ENCODE measurements around the gene LMBR1L. TPM values are rescaled to one million over a fixed set of nuclear protein-coding genes. Genes with fewer than 3 reads are reported as not detected.
A peak's percentile ranks its signal among the peaks of the same experiment; 100 is the strongest.

LMBR1L gene
- total and polyA plus RNA-seq, 8 donors: 12.9 to 76.5 (median 22.7) TPM

DNA sequence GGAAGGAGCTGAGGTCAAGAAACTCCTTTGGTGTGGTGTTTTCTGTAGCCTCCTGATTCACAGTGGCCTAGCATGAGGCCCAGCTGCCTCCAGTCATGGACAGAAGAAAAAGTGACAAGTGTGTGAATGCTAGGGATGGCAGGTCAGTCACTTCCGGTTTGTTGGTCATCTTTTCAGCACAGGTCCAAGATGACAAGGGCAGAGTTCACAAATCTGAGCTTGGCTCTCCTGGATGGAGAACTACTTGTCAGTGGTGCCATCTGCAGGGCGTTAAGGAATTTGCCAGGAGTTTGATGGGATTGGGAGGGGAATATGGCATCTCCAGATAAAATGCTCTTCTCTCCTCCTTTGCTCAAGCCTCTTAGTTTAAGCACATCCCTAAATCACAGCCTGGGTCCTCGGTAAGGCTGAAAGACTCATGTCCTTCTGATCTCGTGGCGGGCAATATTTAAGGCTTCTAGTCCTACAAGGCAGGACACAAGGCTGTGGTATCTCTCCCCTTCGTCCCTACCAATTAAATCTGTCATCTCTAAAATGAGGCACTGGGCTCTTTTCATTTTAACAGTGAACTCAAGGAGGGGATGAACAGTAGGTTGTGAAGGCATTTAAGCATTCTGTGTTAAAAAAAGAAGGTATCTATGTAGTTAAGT is 10.5 kb upstream of the LMBR1L start:
- Histone ChIP-seq H3K36me3 (no peaks in the 10 kb centered on the region), H3K4me1 (no peaks in the 10 kb centered on the region), H3K4me3 (no peak overlapping the region), H3K27ac (no peak overlapping the region), H3K27me3 (no peaks in the 10 kb centered on the region), H3K9me3 (no peaks in the 10 kb centered on the region)
- intact Hi-C loops (cut with DNase I): loop anchor here in 1 of 3 donors (10.0 kb wide), 1 partner anchor 114 kb away; no protein-coding TSS in a partner anchor
- ATAC-seq: peak; percentile 71 to 93 (median 90)
- DNase-seq: peak in 2 of 6 donors; percentile 24 to 36
- TF ChIP-seq, protein P1, sequence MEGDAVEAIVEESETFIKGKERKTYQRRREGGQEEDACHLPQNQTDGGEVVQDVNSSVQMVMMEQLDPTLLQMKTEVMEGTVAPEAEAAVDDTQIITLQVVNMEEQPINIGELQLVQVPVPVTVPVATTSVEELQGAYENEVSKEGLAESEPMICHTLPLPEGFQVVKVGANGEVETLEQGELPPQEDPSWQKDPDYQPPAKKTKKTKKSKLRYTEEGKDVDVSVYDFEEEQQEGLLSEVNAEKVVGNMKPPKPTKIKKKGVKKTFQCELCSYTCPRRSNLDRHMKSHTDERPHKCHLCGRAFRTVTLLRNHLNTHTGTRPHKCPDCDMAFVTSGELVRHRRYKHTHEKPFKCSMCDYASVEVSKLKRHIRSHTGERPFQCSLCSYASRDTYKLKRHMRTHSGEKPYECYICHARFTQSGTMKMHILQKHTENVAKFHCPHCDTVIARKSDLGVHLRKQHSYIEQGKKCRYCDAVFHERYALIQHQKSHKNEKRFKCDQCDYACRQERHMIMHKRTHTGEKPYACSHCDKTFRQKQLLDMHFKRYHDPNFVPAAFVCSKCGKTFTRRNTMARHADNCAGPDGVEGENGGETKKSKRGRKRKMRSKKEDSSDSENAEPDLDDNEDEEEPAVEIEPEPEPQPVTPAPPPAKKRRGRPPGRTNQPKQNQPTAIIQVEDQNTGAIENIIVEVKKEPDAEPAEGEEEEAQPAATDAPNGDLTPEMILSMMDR (IDR thresholded peaks at IDR 0.05): peak in 3 of 4 donors; percentile 14 to 35 (median 29)
- 16 to 25% methylated on average over 6 of the region's 6 CpGs for WGBS, 2 donors
- FAIRE-seq: no peak

DNA sequence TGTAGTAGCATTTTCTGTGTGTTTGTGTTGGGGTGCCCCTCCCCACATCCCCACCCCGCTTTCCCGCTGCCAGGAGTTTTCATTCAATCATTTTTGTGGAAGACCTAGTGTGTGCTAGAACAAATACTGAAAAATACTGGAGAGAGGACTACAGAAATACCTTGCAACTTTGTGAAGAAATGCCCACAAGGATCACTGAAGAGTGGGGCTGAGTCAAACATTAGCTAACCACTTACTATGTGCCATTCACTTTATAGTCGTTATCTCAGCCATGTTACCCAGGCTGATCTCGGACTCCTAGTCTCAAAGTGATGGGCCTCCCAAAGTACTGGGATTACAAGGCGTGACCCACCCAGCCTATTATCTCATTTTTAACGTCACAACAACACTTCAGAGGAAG is 559 bp upstream of the LMBR1L start:
- Histone ChIP-seq H3K27ac (peak overlapping the region; percentile 83 to 96 (median 90)), H3K9me3 (no peaks in the 10 kb centered on the region), H3K4me1 (peaks cover 8 to 16% (median 11%) of the 10 kb centered on the region in 3 donors), H3K4me3 (peak overlapping the region in 3 of 4 donors; percentile 84 to 95 (median 88)), H3K27me3 (no peaks in the 10 kb centered on the region), H3K36me3 (no peaks in the 10 kb centered on the region)
- DNase-seq (no peak), FAIRE-seq (no peak), ATAC-seq (no peak)
- intact Hi-C loops (cut with DNase I): no loop called here
- TF ChIP-seq, protein P1 (IDR thresholded peaks at IDR 0.05): no peak
- WGBS, 2 donors: 34 to 36% methylated on average over 6 of the region's 6 CpGs

DNA sequence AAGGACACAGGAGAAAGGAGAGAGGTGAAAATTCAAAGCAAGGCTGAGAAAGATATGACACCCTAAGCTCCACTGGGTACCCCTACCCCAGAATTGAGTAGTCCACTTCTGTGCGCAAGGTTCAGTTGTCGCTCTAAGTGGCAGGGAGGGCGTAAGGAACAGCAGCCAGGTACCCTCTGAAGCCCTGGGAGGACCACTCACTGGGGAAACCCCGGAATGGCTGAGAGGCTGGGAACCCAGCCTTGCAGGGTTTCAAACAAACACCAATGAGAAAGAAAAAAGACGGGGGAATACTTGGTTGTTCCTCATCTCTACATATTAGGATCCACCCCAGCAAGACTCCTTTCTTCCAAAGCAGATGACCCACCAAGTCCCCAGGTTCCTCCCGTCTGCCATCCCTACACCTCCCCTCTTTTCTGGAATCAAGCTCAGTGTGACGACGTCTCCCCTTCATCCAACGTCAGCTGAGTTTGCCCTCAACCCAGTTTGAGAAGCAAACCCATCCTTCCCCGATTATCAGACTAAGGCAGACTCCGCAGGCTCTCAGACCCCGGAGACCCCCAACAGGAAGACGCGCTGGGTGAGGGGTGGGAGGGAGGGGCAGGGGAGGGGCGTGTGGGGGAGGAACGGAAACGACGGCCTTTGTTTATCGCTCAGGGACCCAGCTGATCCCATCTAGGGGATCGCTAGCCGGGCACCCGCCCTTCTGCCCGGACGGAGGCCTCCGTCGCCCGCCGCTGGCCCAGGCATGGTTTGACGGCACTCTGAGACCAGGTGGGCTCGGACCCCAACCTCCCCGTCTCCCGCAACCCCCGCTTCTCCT is 795 bp downstream of the LMBR1L start:
- TF ChIP-seq, protein P1 (IDR thresholded peaks at IDR 0.05): no peak
- peak; percentile 24 to 49 (median 32) for ATAC-seq
- no peaks in the 10 kb centered on the region for H3K9me3 ChIP-seq
- FAIRE-seq: no peak
- peak overlapping the region; percentile 83 to 96 (median 90) for H3K27ac ChIP-seq
- 5 to 7% methylated on average over 31 to 33 of the region's 33 CpGs for WGBS, 2 donors
- H3K4me1 ChIP-seq: peaks cover 8 to 16% (median 11%) of the 10 kb centered on the region in 3 donors
- no peaks in the 10 kb centered on the region for H3K36me3 ChIP-seq
- no peaks in the 10 kb centered on the region for H3K27me3 ChIP-seq
- peak overlapping the region; percentile 82 to 95 (median 86) for H3K4me3 ChIP-seq
- DNase-seq: no peak
- intact Hi-C loops (cut with DNase I): no loop called here

DNA sequence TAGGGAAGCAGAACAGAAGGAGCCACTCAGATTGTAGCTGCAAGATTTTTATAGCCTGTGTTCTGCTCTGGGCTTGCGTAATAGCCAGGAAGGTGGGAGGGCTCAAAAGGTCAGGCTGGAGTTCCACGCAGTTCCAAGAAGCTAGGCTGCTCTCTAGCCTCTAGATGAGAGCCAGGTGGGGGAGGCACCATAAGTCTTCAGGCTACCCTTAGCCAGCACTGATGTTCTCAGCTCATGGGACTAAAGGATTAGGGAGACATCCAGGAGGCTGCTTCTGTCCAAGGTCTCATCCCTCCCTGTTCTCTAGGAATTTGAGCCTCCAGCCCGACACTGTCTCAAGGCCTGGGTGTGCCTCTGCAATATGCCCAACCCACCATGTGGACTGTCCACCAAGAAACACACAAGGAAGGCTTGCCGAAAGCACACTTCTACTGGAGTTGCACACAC is 1.7 kb downstream of the LMBR1L start:
- H3K27me3 ChIP-seq: no peaks in the 10 kb centered on the region
- H3K27ac ChIP-seq: peak overlapping the region in 3 of 4 donors; percentile 6 to 96 (median 94)
- 16 to 19% methylated on average over 4 of the region's 4 CpGs for WGBS, 2 donors
- ATAC-seq (peak; percentile 19 to 33 (median 25)), FAIRE-seq (no peak), DNase-seq (peak in 4 of 6 donors; percentile 31 to 56 (median 46))
- no peaks in the 10 kb centered on the region for H3K9me3 ChIP-seq
- peak overlapping the region in 2 of 4 donors; percentile 84 to 88 for H3K4me3 ChIP-seq
- H3K4me1 ChIP-seq: peaks cover 8 to 16% (median 11%) of the 10 kb centered on the region in 3 donors
- TF ChIP-seq, protein P1 (IDR thresholded peaks at IDR 0.05): no peak
- peaks cover 0 to 5% (median 3%) of the 10 kb centered on the region in 3 donors for H3K36me3 ChIP-seq
- intact Hi-C loops (cut with DNase I): no loop called here
